Ishikawa (cell line): ENCODE results near the gene EPHA6.

Experiments
- CEBPB ChIP-seq: IDR thresholded peaks from 2 replicates; pipeline ENCODE4 v1.6.1; 2012
- CREB1 ChIP-seq: IDR thresholded peaks from 2 replicates; pipeline ENCODE4 v1.6.1; 2012; ENCODE audit warnings: low read depth
- EGR1 ChIP-seq: IDR thresholded peaks from 2 replicates; pipeline ENCODE4 v1.6.1; 2012
- EP300 ChIP-seq: IDR thresholded peaks from 2 replicates; pipeline ENCODE4 v1.6.1; 2012; ENCODE audit warnings: borderline replicate concordance
- FOXM1 ChIP-seq: IDR thresholded peaks from 2 replicates; pipeline ENCODE4 v1.6.1; 2012; ENCODE audit warnings: low read depth, borderline replicate concordance
- MAX ChIP-seq: IDR thresholded peaks from 2 replicates; pipeline ENCODE4 v1.6.1; 2012
- NFIC ChIP-seq: IDR thresholded peaks from 2 replicates; pipeline ENCODE4 v1.6.1; 2012
- RAD21 ChIP-seq: IDR thresholded peaks from 2 replicates; pipeline ENCODE4 v1.6.1; 2012; ENCODE audit warnings: low read depth
- REST ChIP-seq: IDR thresholded peaks from 2 replicates; pipeline ENCODE4 v1.6.1; 2012; ENCODE audit warnings: low read depth, mild to moderate bottlenecking
- TAF1 ChIP-seq: IDR thresholded peaks from 2 replicates; pipeline ENCODE4 v1.6.1; 2012; ENCODE audit warnings: low read depth, mild to moderate bottlenecking
- TCF12 ChIP-seq: IDR thresholded peaks from 2 replicates; pipeline ENCODE4 v1.6.1; 2012; ENCODE audit warnings: low read depth
- TEAD4 ChIP-seq: IDR thresholded peaks from 2 replicates; pipeline ENCODE4 v1.6.1; 2012
- USF1 ChIP-seq: IDR thresholded peaks from 2 replicates; pipeline ENCODE4 v1.6.1; 2012
- ZBTB7A ChIP-seq: IDR thresholded peaks from 2 replicates; pipeline ENCODE4 v1.6.1; 2012; ENCODE audit warnings: low read depth

EPHA6 gene

GRCh38 chr3:97793420-97794019 lies 979.1 kb downstream of the EPHA6 start:
- no peak for TF ChIP-seq EP300
- peak; percentile 77 for TF ChIP-seq RAD21

- TF ChIP-seq NFIC, result no peak
- no peak for TF ChIP-seq CEBPB
- no peak for TF ChIP-seq REST
- no peak for TF ChIP-seq FOXM1
- no peak for TF ChIP-seq USF1
- no peak for TF ChIP-seq TAF1
- TF ChIP-seq TCF12, result no peak
- TF ChIP-seq RAD21, result no peak
- no peak for TF ChIP-seq ZBTB7A
- no peak for TF ChIP-seq TEAD4
- TF ChIP-seq CREB1, result no peak
- TF ChIP-seq MAX, result no peak
- no peak for TF ChIP-seq EGR1
These were observed 981.6 kb downstream of the EPHA6 start for GRCh38 chr3:97795951-97796350.
